GM12874 (cell line): ENCODE results near the gene ZNF609.

Experiments
- CTCF ChIP-seq: IDR thresholded peaks from 2 replicates; pipeline ENCODE4 v1.5.1; 2011; ENCODE audit warnings: low read depth, mild to moderate bottlenecking, control low read depth, low read length, moderate library complexity; ENCODE audit not compliant: insufficient read depth

The ZNF609 gene

GRCh38 chr15:64682255-64682654 is 221.9 kb downstream of the ZNF609 start:
- no peak for TF ChIP-seq CTCF

- no peak for TF ChIP-seq CTCF
These were observed 223.0 kb downstream of the ZNF609 start for GRCh38 chr15:64683378-64683777.

GRCh38 chr15:64685230-64685888 is 225.0 kb downstream of the ZNF609 start:
- no peak for TF ChIP-seq CTCF

- peak; percentile 60 for TF ChIP-seq CTCF
These were observed 225.9 kb downstream of the ZNF609 start for GRCh38 chr15:64686130-64686735.

GRCh38 chr15:64687172-64687571 is 226.8 kb downstream of the ZNF609 start:
- no peak for TF ChIP-seq CTCF

- TF ChIP-seq CTCF, result no peak
These were observed 227.3 kb downstream of the ZNF609 start for GRCh38 chr15:64687688-64688087.

GRCh38 chr15:64688770-64689169 is 228.4 kb downstream of the ZNF609 start:
- no peak for TF ChIP-seq CTCF
